DMS79 treated with DMSO at 0.1 percent for 48 hours (cell line): ENCODE results near the gene EIF4B.
"Not testable (repeated sequence)": the region's sequence is repeated elsewhere in the genome, so short reads cannot be mapped to it uniquely, and the experiment has no call there.

Experiments used
- DNase-seq: peaks from one replicate; lab custom pipeline; 2025; lab: John Stamatoyannopoulos, UW

Gene EIF4B

GRCh38 chr12:52992699-52993557, 13.3 kb upstream of the EIF4B start:
- no peak for DNase-seq

- DNase-seq, result no peak
Measured at GRCh38 chr12:52993558-52993869, 12.7 kb upstream of the EIF4B start.

- DNase-seq, result no peak
Measured at GRCh38 chr12:53004178-53004577, 2.1 kb upstream of the EIF4B start.

- no peak for DNase-seq
Measured at GRCh38 chr12:53004582-53004981, 1.7 kb upstream of the EIF4B start.

GRCh38 chr12:53005215-53005985, 856 bp upstream of the EIF4B start:
- DNase-seq, result no peak

GRCh38 chr12:53006810-53007309, 604 bp downstream of the EIF4B start:
- DNase-seq, result peak; percentile 32

GRCh38 chr12:53007343-53007742, 1.1 kb downstream of the EIF4B start:
- no peak for DNase-seq

GRCh38 chr12:53008760-53009159, 2.5 kb downstream of the EIF4B start:
- not testable (repeated sequence) for DNase-seq

- no peak for DNase-seq
Measured at GRCh38 chr12:53010955-53011354, 4.7 kb downstream of the EIF4B start.

- no peak for DNase-seq
Measured at GRCh38 chr12:53011889-53012288, 5.6 kb downstream of the EIF4B start.

- DNase-seq, result no peak
Measured at GRCh38 chr12:53012928-53013327, 6.7 kb downstream of the EIF4B start.

GRCh38 chr12:53014709-53015108, 8.5 kb downstream of the EIF4B start:
- DNase-seq, result no peak

GRCh38 chr12:53025250-53025649, 19.0 kb downstream of the EIF4B start:
- no peak for DNase-seq

- DNase-seq, result not testable (repeated sequence)
Measured at GRCh38 chr12:53027014-53027413, 20.8 kb downstream of the EIF4B start.

- no peak for DNase-seq
Measured at GRCh38 chr12:53031616-53032015, 25.4 kb downstream of the EIF4B start.

- not testable (repeated sequence) for DNase-seq
Measured at GRCh38 chr12:53033832-53034231, 27.6 kb downstream of the EIF4B start.

- DNase-seq, result no peak
Measured at GRCh38 chr12:53034459-53034858, 28.2 kb downstream of the EIF4B start.

GRCh38 chr12:53036802-53037201, 30.5 kb downstream of the EIF4B start:
- no peak for DNase-seq

GRCh38 chr12:53039851-53040250, 33.6 kb downstream of the EIF4B start:
- no peak for DNase-seq

GRCh38 chr12:53042607-53043454, 36.6 kb downstream of the EIF4B start:
- DNase-seq, result no peak

GRCh38 chr12:53044052-53044581, 37.9 kb downstream of the EIF4B start:
- DNase-seq, result no peak
